Mesothelial cell of epicardium (in vitro differentiated cells): ENCODE results near the gene HYDIN. TPM values are rescaled to one million over a fixed set of nuclear protein-coding genes. Genes with fewer than 3 reads are reported as not detected.

Experiments used
- DNase-seq, 2 experiments: peaks; one replicate each; pipeline ENCODE4 v3.0.0; 2021; ENCODE audit warnings: low spot score in 2 of 2; ENCODE audit not compliant: unreplicated experiment in 2 of 2
- H3K27ac Mint-ChIP-seq: 2 replicates; pipeline ENCODE4 v1.8.0; 2021; ENCODE audit warnings: mixed read lengths
- H3K27me3 Mint-ChIP-seq: 2 replicates; pipeline ENCODE4 v1.8.0; 2021; ENCODE audit warnings: low read depth, mixed read lengths
- H3K36me3 Mint-ChIP-seq: 2 replicates; pipeline ENCODE4 v1.8.0; 2021; ENCODE audit warnings: mixed read lengths
- H3K4me1 Mint-ChIP-seq: 2 replicates; pipeline ENCODE4 v1.8.0; 2021; ENCODE audit warnings: mixed read lengths
- H3K4me3 Mint-ChIP-seq: 2 replicates; pipeline ENCODE4 v1.8.0; 2021; ENCODE audit warnings: mild to moderate bottlenecking, moderate library complexity, mixed read lengths
- H3K9me3 Mint-ChIP-seq: 2 replicates; pipeline ENCODE4 v1.8.0; 2021; ENCODE audit warnings: mixed read lengths
- CTCF ChIP-seq: fragments of 200-600 bp; sonication (generic); IDR thresholded peaks from one replicate; pipeline ENCODE4 v1.5.0; 2021; ENCODE audit warnings: antibody characterized with exemption; ENCODE audit not compliant: unreplicated experiment
- total RNA-seq: library from RNA; stranded (reverse); gene quantifications from 3 replicates; pipeline ENCODE4 v1.2.1, GENCODE V29; 2021

Gene HYDIN
- total RNA-seq, 1 donor from 2014 or later = 0.72 TPM

GRCh38 chr16:70784692-70785555, 445.6 kb downstream of the HYDIN start:
- DNase-seq = no peak
- H3K9me3 Mint-ChIP-seq = peaks cover 3% of the 10 kb centered on the region
- H3K27ac Mint-ChIP-seq = no peak overlapping the region
- peaks cover 34% of the 10 kb centered on the region for H3K36me3 Mint-ChIP-seq
- H3K4me1 Mint-ChIP-seq = no peaks in the 10 kb centered on the region
- H3K4me3 Mint-ChIP-seq = no peak overlapping the region
- no peak for TF ChIP-seq CTCF
- H3K27me3 Mint-ChIP-seq = no peaks in the 10 kb centered on the region

GRCh38 chr16:70782237-70782636, 448.3 kb downstream of the HYDIN start:
- DNase-seq = no peak
- Mint-ChIP-seq H3K9me3 (peaks cover 3% of the 10 kb centered on the region), H3K4me1 (peaks cover 4% of the 10 kb centered on the region), H3K36me3 (peaks cover 38% of the 10 kb centered on the region), H3K27ac (no peak overlapping the region), H3K4me3 (no peak overlapping the region), H3K27me3 (no peaks in the 10 kb centered on the region)
- TF ChIP-seq CTCF = no peak

- TF ChIP-seq CTCF = no peak
- H3K27me3 Mint-ChIP-seq = no peaks in the 10 kb centered on the region
- DNase-seq = no peak
- peaks cover 4% of the 10 kb centered on the region for H3K4me1 Mint-ChIP-seq
- H3K4me3 Mint-ChIP-seq = no peak overlapping the region
- no peak overlapping the region for H3K27ac Mint-ChIP-seq
- H3K9me3 Mint-ChIP-seq = peaks cover 3% of the 10 kb centered on the region
- H3K36me3 Mint-ChIP-seq = peaks cover 39% of the 10 kb centered on the region
Measured at GRCh38 chr16:70781800-70782199, 448.7 kb downstream of the HYDIN start.

GRCh38 chr16:70780546-70780945, 450.0 kb downstream of the HYDIN start:
- Mint-ChIP-seq H3K27me3 (no peaks in the 10 kb centered on the region), H3K27ac (no peak overlapping the region), H3K36me3 (peaks cover 39% of the 10 kb centered on the region), H3K9me3 (peaks cover 3% of the 10 kb centered on the region), H3K4me1 (peaks cover 4% of the 10 kb centered on the region), H3K4me3 (no peak overlapping the region)
- no peak for DNase-seq
- no peak for TF ChIP-seq CTCF

GRCh38 chr16:70779361-70779760, 451.2 kb downstream of the HYDIN start:
- H3K27me3 Mint-ChIP-seq = no peaks in the 10 kb centered on the region
- H3K9me3 Mint-ChIP-seq = peaks cover 3% of the 10 kb centered on the region
- no peak for DNase-seq
- H3K27ac Mint-ChIP-seq = no peak overlapping the region
- peaks cover 37% of the 10 kb centered on the region for H3K36me3 Mint-ChIP-seq
- no peak overlapping the region for H3K4me3 Mint-ChIP-seq
- TF ChIP-seq CTCF = no peak
- peaks cover 4% of the 10 kb centered on the region for H3K4me1 Mint-ChIP-seq
